PC-9 (cell line): ENCODE data around the gene CD19.

ENCODE experiments used
- CTCF ChIP-seq: fragments of 200-600 bp; sonication (generic); conservative IDR thresholded peaks from 2 replicates; pipeline ENCODE4 v1.6.1; 2017; ENCODE audit warnings: mixed run types, antibody characterized with exemption, mild to moderate bottlenecking, moderate library complexity
- EZH2 ChIP-seq: fragments of 200-600 bp; sonication (generic); IDR thresholded peaks from 2 replicates; pipeline ENCODE4 v1.8.0; 2017; ENCODE audit warnings: antibody characterized with exemption, low read depth

- TF ChIP-seq CTCF (no peak), EZH2 (no peak)
Observed at GRCh38 chr16:28903344-28904042, 28.3 kb upstream of the CD19 start.
